ENCODE results near the gene CINP. TPM values are rescaled to one million over a fixed set of nuclear protein-coding genes. Genes with fewer than 3 reads are reported as not detected.

The CINP gene
- total and polyA plus RNA-seq, 4 donors, result 25.1 to 34.6 (median 30.2) TPM

DNA sequence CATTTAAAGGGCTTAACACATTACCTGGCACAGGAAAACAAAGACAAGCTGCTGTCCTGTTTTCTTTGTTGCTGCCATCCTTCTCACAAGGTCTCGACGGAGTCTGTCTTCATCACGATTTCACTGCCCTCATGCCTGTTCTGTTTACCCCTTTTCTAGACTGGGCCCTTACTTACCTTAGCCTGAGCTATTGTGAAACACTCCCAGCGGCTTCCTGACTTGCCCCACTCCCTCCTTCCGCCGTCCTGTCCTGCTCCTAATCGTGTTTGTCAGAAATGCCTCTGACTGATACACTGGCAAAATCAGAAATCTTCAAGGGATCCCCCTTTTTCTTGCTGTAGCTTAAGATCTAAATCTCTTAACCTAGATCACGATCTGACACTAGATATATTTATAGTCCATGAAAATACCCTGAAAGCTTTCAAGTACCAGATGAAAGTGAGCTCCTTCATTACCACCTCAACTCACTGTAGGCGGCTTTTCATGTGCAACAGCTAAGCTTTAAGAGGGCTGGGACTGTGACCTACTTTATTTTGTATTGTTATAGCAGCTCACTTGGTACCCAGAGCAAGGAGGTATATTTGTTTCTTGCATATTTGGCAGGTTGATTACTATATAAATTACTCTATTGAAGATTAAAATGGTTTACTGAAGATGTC, 32.2 kb upstream of the CINP start:
- no peak overlapping the region for H3K27ac ChIP-seq (ENCODE audit: low read depth in 1 of 2, low read length in 2 of 2)
- DNase-seq (ENCODE audit: low spot score), result no peak
- no peaks in the 10 kb centered on the region for H3K27me3 ChIP-seq (ENCODE audit: control insufficient read depth in 4 of 4, insufficient read depth in 4 of 4, low read length in 3 of 4)
- no peak overlapping the region for H3K9ac ChIP-seq (ENCODE audit: low read depth in 1 of 2, low read length in 2 of 2)
- 77% methylated on average over 9 of the region's 9 CpGs for WGBS
- TF ChIP-seq TAF1 (conservative IDR thresholded peaks at IDR 0.05) (no peak), HNF4G (IDR thresholded peaks at IDR 0.05) (no peak), JUND (IDR thresholded peaks at IDR 0.05) (no peak), RAD21 (IDR thresholded peaks at IDR 0.05) (no peak), HNF4A (conservative IDR thresholded peaks at IDR 0.05) (no peak), FOXA1 (IDR thresholded peaks at IDR 0.05) (no peak), FOXA2 (IDR thresholded peaks at IDR 0.05) (no peak)
- TF ChIP-seq, protein P1, sequence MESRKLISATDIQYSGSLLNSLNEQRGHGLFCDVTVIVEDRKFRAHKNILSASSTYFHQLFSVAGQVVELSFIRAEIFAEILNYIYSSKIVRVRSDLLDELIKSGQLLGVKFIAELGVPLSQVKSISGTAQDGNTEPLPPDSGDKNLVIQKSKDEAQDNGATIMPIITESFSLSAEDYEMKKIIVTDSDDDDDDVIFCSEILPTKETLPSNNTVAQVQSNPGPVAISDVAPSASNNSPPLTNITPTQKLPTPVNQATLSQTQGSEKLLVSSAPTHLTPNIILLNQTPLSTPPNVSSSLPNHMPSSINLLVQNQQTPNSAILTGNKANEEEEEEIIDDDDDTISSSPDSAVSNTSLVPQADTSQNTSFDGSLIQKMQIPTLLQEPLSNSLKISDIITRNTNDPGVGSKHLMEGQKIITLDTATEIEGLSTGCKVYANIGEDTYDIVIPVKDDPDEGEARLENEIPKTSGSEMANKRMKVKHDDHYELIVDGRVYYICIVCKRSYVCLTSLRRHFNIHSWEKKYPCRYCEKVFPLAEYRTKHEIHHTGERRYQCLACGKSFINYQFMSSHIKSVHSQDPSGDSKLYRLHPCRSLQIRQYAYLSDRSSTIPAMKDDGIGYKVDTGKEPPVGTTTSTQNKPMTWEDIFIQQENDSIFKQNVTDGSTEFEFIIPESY (IDR thresholded peaks at IDR 0.05), result no peak
- TF ChIP-seq, protein P2, sequence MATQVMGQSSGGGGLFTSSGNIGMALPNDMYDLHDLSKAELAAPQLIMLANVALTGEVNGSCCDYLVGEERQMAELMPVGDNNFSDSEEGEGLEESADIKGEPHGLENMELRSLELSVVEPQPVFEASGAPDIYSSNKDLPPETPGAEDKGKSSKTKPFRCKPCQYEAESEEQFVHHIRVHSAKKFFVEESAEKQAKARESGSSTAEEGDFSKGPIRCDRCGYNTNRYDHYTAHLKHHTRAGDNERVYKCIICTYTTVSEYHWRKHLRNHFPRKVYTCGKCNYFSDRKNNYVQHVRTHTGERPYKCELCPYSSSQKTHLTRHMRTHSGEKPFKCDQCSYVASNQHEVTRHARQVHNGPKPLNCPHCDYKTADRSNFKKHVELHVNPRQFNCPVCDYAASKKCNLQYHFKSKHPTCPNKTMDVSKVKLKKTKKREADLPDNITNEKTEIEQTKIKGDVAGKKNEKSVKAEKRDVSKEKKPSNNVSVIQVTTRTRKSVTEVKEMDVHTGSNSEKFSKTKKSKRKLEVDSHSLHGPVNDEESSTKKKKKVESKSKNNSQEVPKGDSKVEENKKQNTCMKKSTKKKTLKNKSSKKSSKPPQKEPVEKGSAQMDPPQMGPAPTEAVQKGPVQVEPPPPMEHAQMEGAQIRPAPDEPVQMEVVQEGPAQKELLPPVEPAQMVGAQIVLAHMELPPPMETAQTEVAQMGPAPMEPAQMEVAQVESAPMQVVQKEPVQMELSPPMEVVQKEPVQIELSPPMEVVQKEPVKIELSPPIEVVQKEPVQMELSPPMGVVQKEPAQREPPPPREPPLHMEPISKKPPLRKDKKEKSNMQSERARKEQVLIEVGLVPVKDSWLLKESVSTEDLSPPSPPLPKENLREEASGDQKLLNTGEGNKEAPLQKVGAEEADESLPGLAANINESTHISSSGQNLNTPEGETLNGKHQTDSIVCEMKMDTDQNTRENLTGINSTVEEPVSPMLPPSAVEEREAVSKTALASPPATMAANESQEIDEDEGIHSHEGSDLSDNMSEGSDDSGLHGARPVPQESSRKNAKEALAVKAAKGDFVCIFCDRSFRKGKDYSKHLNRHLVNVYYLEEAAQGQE (IDR thresholded peaks at IDR 0.05), result no peak
- TF ChIP-seq, protein P3, sequence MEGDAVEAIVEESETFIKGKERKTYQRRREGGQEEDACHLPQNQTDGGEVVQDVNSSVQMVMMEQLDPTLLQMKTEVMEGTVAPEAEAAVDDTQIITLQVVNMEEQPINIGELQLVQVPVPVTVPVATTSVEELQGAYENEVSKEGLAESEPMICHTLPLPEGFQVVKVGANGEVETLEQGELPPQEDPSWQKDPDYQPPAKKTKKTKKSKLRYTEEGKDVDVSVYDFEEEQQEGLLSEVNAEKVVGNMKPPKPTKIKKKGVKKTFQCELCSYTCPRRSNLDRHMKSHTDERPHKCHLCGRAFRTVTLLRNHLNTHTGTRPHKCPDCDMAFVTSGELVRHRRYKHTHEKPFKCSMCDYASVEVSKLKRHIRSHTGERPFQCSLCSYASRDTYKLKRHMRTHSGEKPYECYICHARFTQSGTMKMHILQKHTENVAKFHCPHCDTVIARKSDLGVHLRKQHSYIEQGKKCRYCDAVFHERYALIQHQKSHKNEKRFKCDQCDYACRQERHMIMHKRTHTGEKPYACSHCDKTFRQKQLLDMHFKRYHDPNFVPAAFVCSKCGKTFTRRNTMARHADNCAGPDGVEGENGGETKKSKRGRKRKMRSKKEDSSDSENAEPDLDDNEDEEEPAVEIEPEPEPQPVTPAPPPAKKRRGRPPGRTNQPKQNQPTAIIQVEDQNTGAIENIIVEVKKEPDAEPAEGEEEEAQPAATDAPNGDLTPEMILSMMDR (IDR thresholded peaks at IDR 0.05; ENCODE audit: low read depth, low read length, missing input control), result no peak
- TF ChIP-seq, protein P4, sequence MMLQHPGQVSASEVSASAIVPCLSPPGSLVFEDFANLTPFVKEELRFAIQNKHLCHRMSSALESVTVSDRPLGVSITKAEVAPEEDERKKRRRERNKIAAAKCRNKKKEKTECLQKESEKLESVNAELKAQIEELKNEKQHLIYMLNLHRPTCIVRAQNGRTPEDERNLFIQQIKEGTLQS (IDR thresholded peaks at IDR 0.05), result no peak
- H3K4me1 ChIP-seq (ENCODE audit: control insufficient read depth in 4 of 4, insufficient read depth in 4 of 4, low read length in 3 of 4), result no peaks in the 10 kb centered on the region
- peaks cover 0 to 5% (median under 1%) of the 10 kb centered on the region in 4 donors for H3K36me3 ChIP-seq (ENCODE audit: control insufficient read depth in 4 of 4, insufficient read depth in 3 of 4, low read depth in 1 of 4, low read length in 3 of 4)
- H3K4me3 ChIP-seq (ENCODE audit: low read depth in 1 of 3, low read length in 3 of 3), result no peak overlapping the region
- no peaks in the 10 kb centered on the region for H3K9me3 ChIP-seq (ENCODE audit: control insufficient read depth in 4 of 4, low read length in 3 of 4)

DNA sequence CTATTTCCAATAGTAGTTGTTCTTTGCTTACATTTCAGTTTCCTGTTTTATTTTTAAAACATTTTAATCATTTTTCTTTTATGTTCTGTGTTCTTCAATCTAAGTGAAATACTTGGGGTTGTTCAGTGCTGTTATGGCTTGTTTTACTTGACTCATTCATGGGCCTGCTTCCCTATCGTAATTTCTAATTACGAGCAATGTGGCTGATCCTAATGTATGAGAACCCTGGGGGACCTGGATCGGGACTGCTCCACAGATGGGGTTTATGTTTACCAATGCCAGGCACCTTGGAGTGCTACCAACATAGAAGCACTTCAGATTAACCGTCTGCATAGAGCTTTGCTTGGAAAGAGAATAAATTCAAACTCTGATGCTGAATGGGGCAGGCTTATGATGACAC, 29.8 kb upstream of the CINP start:
- no peaks in the 10 kb centered on the region for H3K9me3 ChIP-seq (ENCODE audit: control insufficient read depth in 4 of 4, low read length in 3 of 4)
- H3K36me3 ChIP-seq (ENCODE audit: control insufficient read depth in 4 of 4, insufficient read depth in 3 of 4, low read depth in 1 of 4, low read length in 3 of 4), result peaks cover 0 to 5% (median under 1%) of the 10 kb centered on the region in 4 donors
- no peaks in the 10 kb centered on the region for H3K4me1 ChIP-seq (ENCODE audit: control insufficient read depth in 4 of 4, insufficient read depth in 4 of 4, low read length in 3 of 4)
- no peak overlapping the region for H3K27ac ChIP-seq (ENCODE audit: low read depth in 1 of 2, low read length in 2 of 2)
- WGBS, result 84% methylated on average over 4 of the region's 4 CpGs
- no peaks in the 10 kb centered on the region for H3K27me3 ChIP-seq (ENCODE audit: control insufficient read depth in 4 of 4, insufficient read depth in 4 of 4, low read length in 3 of 4)
- no peak overlapping the region for H3K9ac ChIP-seq (ENCODE audit: low read depth in 1 of 2, low read length in 2 of 2)
- DNase-seq (ENCODE audit: low spot score), result no peak
- TF ChIP-seq, protein P2 (IDR thresholded peaks at IDR 0.05), result no peak
- no peak for TF ChIP-seq FOXA1 (IDR thresholded peaks at IDR 0.05)
- H3K4me3 ChIP-seq (ENCODE audit: low read depth in 1 of 3, low read length in 3 of 3), result no peak overlapping the region

Measured in liver (tissue), 9 donors.